Aorta (tissue), 5 donors: ENCODE data around the gene FBRSL1. TPM values are rescaled to one million over a fixed set of nuclear protein-coding genes. Genes with fewer than 3 reads are reported as not detected.
A peak's percentile ranks its signal among the peaks of the same experiment; 100 is the strongest.

Experiments
- ATAC-seq: fragments of 200-7000 bp; cut with Tn5 transposase; one replicate; pipeline ENCODE4 v1.9.1; 2022; ENCODE audit warnings: moderate library complexity; ENCODE audit not compliant: low FRiP score
- DNase-seq, 2 donors: peaks; one replicate each; pipeline ENCODE4 v3.0.0-alpha.2; 2020
- H3K27ac ChIP-seq, 2 donors: one replicate each; pipeline ENCODE4 v1.5.1; 2013; ENCODE audit warnings: low read length in 2 of 2, mild to moderate bottlenecking in 2 of 2, moderate library complexity in 2 of 2, control low read depth in 1 of 2, inconsistent platforms in 1 of 2, low read depth in 1 of 2
- H3K27me3 ChIP-seq, 2 donors: one replicate each; pipeline ENCODE4 v1.6.1; 2013; ENCODE audit warnings: control low read depth in 1 of 2, low read length in 1 of 2, mild to moderate bottlenecking in 1 of 2, moderate library complexity in 1 of 2; ENCODE audit not compliant: insufficient read depth in 2 of 2, control insufficient read depth in 1 of 2
- H3K36me3 ChIP-seq, 2 donors: one replicate each; pipeline ENCODE4 v1.6.1; 2013; ENCODE audit warnings: control low read depth in 1 of 2, low read length in 1 of 2, mild to moderate bottlenecking in 1 of 2; ENCODE audit not compliant: insufficient read depth in 2 of 2, control insufficient read depth in 1 of 2
- H3K4me1 ChIP-seq, 2 donors: one replicate each; pipeline ENCODE4 v1.6.1; 2013; ENCODE audit warnings: low read length in 2 of 2, control low read depth in 1 of 2, mild to moderate bottlenecking in 1 of 2, moderate library complexity in 1 of 2; ENCODE audit not compliant: insufficient read depth in 2 of 2, control insufficient read depth in 1 of 2
- H3K4me3 ChIP-seq, 2 donors: one replicate each; pipeline ENCODE4 v1.5.1; 2013; ENCODE audit warnings: low read length in 2 of 2, control low read depth in 1 of 2, mild to moderate bottlenecking in 1 of 2
- H3K9me3 ChIP-seq: one replicate; pipeline ENCODE4 v1.6.1; 2013; ENCODE audit warnings: mild to moderate bottlenecking, low read length; ENCODE audit not compliant: control insufficient read depth
- WGBS, 2 donors: extraction: QIAGEN DNeasy Blood & Tissue Kit; methylation state at CpG; one replicate each; pipeline ENCODE4 v1.1.7; 2013; 5-methylcytosine and 5-hydroxymethylcytosine counted together
- intact Hi-C, 2 donors: fragments of 100-400 bp; cut with DNase I; formaldehyde crosslinking; loops; one replicate each; pipeline versions ENCODE4 v1.14.2 to v1.15.0; 2022
- polyA plus RNA-seq, 2 donors: library from polyadenylated mRNA; stranded (reverse); fragments of 200-250 nt; gene quantifications; one replicate each; pipeline ENCODE4 v1.2.3, GENCODE V29; 2013
- total RNA-seq, 2 donors: library from RNA; stranded (reverse); fragmentation: NEBNext Ultra II Directional; extraction: Animal tissue kit (Norgen Biotek cat#: 25700); gene quantifications; one replicate each; pipeline ENCODE4 v1.2.1, GENCODE V29; 2021
- donor health status: healthy with polysubstance abuse.
- donor health status: Bipolar disorder and iron deficiency.
- donor health status: DM: no; HTN: no; CAD: no.
- donor health status: DM: no; HTN: no; CAD: no.
- donor health status: DM: yes; HTN: yes; CAD: no.

The FBRSL1 gene
- total and polyA plus RNA-seq, 4 donors: 6.4 to 51.0 (median 37.0) TPM

- Histone ChIP-seq H3K27ac (no peak overlapping the region), H3K4me1 (no peaks in the 10 kb centered on the region), H3K27me3 (no peaks in the 10 kb centered on the region), H3K4me3 (no peak overlapping the region), H3K36me3 (no peaks in the 10 kb centered on the region), H3K9me3 (no peaks in the 10 kb centered on the region)
- ATAC-seq: no peak
- no peak for DNase-seq
- intact Hi-C loops: no loop called here
- WGBS, 2 donors: 48 to 58% methylated on average over 16 of the region's 16 CpGs
Observed at GRCh38 chr12:132551641-132552031, 61.7 kb downstream of the FBRSL1 start.

GRCh38 chr12:132554845-132555630 lies 65.1 kb downstream of the FBRSL1 start:
- H3K4me1 ChIP-seq: no peaks in the 10 kb centered on the region
- intact Hi-C loops: no loop called here
- H3K27ac ChIP-seq: no peak overlapping the region
- H3K9me3 ChIP-seq: no peaks in the 10 kb centered on the region
- ATAC-seq: no peak
- no peaks in the 10 kb centered on the region for H3K27me3 ChIP-seq
- DNase-seq: no peak
- 92 to 94% methylated on average over 46 to 53 of the region's 53 CpGs for WGBS, 2 donors
- H3K36me3 ChIP-seq: no peaks in the 10 kb centered on the region
- H3K4me3 ChIP-seq: no peak overlapping the region

- ATAC-seq: no peak
- Histone ChIP-seq H3K27ac (no peak overlapping the region), H3K36me3 (no peaks in the 10 kb centered on the region), H3K4me3 (no peak overlapping the region), H3K27me3 (no peaks in the 10 kb centered on the region), H3K4me1 (no peaks in the 10 kb centered on the region), H3K9me3 (no peaks in the 10 kb centered on the region)
- DNase-seq: no peak
- intact Hi-C loops: no loop called here
- WGBS, 2 donors: 94 to 95% methylated on average over 13 of the region's 13 CpGs
Observed at GRCh38 chr12:132555686-132556085, 65.7 kb downstream of the FBRSL1 start.

GRCh38 chr12:132556216-132556615 lies 66.3 kb downstream of the FBRSL1 start:
- DNase-seq (no peak), ATAC-seq (no peak)
- intact Hi-C loops: no loop called here
- Histone ChIP-seq H3K9me3 (no peaks in the 10 kb centered on the region), H3K4me3 (no peak overlapping the region), H3K27me3 (no peaks in the 10 kb centered on the region), H3K36me3 (no peaks in the 10 kb centered on the region), H3K4me1 (no peaks in the 10 kb centered on the region), H3K27ac (no peak overlapping the region)
- 95 to 96% methylated on average over 16 of the region's 16 CpGs for WGBS, 2 donors

- intact Hi-C loops: no loop called here
- WGBS, 2 donors: 94 to 95% methylated on average over 16 to 17 of the region's 17 CpGs
- DNase-seq (no peak), ATAC-seq (no peak)
- Histone ChIP-seq H3K4me3 (no peak overlapping the region), H3K27ac (no peak overlapping the region), H3K36me3 (no peaks in the 10 kb centered on the region), H3K9me3 (no peaks in the 10 kb centered on the region), H3K27me3 (no peaks in the 10 kb centered on the region), H3K4me1 (no peaks in the 10 kb centered on the region)
Observed at GRCh38 chr12:132556801-132557200, 66.8 kb downstream of the FBRSL1 start.

GRCh38 chr12:132557291-132558015 lies 67.5 kb downstream of the FBRSL1 start:
- ATAC-seq (no peak), DNase-seq (no peak)
- no peak overlapping the region for H3K27ac ChIP-seq
- H3K27me3 ChIP-seq: no peaks in the 10 kb centered on the region
- H3K9me3 ChIP-seq: no peaks in the 10 kb centered on the region
- H3K4me3 ChIP-seq: no peak overlapping the region
- intact Hi-C loops: no loop called here
- H3K36me3 ChIP-seq: no peaks in the 10 kb centered on the region
- no peaks in the 10 kb centered on the region for H3K4me1 ChIP-seq
- 92 to 93% methylated on average over 19 of the region's 19 CpGs for WGBS, 2 donors

GRCh38 chr12:132558042-132558856 lies 68.3 kb downstream of the FBRSL1 start:
- ATAC-seq (no peak), DNase-seq (no peak)
- Histone ChIP-seq H3K9me3 (no peaks in the 10 kb centered on the region), H3K4me1 (no peaks in the 10 kb centered on the region), H3K27me3 (no peaks in the 10 kb centered on the region), H3K4me3 (no peak overlapping the region), H3K27ac (no peak overlapping the region), H3K36me3 (no peaks in the 10 kb centered on the region)
- WGBS, 2 donors: 88 to 91% methylated on average over 34 to 35 of the region's 35 CpGs
- intact Hi-C loops: no loop called here

- WGBS, 2 donors: 72 to 74% methylated on average over 45 of the region's 45 CpGs
- Histone ChIP-seq H3K4me1 (no peaks in the 10 kb centered on the region), H3K9me3 (no peaks in the 10 kb centered on the region), H3K27me3 (no peaks in the 10 kb centered on the region), H3K27ac (no peak overlapping the region), H3K4me3 (peak overlapping the region in 1 of 2 donors; percentile 22), H3K36me3 (no peaks in the 10 kb centered on the region)
- ATAC-seq: no peak
- DNase-seq: no peak
- intact Hi-C loops: no loop called here
Observed at GRCh38 chr12:132558861-132559623, 69.1 kb downstream of the FBRSL1 start.
